ENCODE measurements around the gene SLC25A34. TPM values are rescaled to one million over a fixed set of nuclear protein-coding genes. Genes with fewer than 3 reads are reported as not detected.
"Not testable (repeated sequence)": the region's sequence is repeated elsewhere in the genome, so short reads cannot be mapped to it uniquely, and the experiment has no call there.

SLC25A34 gene
- total RNA-seq, 4 donors from 2014 or later = 0.38 to 1.8 (median 0.99) TPM

DNA sequence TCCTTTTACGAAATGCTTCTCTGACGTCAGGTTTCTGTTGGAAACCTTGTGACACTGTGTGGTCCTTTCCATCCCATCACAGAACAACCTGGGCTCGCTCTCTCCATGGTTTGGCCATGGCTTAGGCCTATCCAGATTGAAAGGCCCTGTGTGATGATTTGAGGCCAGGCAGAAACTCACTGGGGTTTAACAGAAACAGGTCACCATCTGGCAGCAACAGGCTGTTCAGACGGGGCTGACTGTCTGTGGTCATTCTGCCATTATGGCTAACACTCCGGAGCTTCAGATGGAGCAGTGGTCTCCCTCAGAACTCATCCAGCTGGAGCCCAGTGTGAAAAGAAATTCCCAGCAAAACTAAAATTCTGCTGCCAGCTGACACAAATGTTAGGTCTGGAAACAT lies 42.7 kb upstream of the SLC25A34 start:
- WGBS, 2 donors = 78 to 86% methylated on average over 5 of the region's 5 CpGs
- TF ChIP-seq POLR2A (IDR thresholded peaks at IDR 0.05) = no peak
- TF ChIP-seq, protein P1, sequence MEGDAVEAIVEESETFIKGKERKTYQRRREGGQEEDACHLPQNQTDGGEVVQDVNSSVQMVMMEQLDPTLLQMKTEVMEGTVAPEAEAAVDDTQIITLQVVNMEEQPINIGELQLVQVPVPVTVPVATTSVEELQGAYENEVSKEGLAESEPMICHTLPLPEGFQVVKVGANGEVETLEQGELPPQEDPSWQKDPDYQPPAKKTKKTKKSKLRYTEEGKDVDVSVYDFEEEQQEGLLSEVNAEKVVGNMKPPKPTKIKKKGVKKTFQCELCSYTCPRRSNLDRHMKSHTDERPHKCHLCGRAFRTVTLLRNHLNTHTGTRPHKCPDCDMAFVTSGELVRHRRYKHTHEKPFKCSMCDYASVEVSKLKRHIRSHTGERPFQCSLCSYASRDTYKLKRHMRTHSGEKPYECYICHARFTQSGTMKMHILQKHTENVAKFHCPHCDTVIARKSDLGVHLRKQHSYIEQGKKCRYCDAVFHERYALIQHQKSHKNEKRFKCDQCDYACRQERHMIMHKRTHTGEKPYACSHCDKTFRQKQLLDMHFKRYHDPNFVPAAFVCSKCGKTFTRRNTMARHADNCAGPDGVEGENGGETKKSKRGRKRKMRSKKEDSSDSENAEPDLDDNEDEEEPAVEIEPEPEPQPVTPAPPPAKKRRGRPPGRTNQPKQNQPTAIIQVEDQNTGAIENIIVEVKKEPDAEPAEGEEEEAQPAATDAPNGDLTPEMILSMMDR (IDR thresholded peaks at IDR 0.05) = no peak
- no peak for DNase-seq (ENCODE audit: low spot score in 2 of 2)
- intact Hi-C loops (cut with DNase I; ENCODE audit: low total_unique reads) = no loop called here
- H3K4me3 ChIP-seq (ENCODE audit: low read depth, poor library complexity, severe bottlenecking) = no peak overlapping the region

DNA sequence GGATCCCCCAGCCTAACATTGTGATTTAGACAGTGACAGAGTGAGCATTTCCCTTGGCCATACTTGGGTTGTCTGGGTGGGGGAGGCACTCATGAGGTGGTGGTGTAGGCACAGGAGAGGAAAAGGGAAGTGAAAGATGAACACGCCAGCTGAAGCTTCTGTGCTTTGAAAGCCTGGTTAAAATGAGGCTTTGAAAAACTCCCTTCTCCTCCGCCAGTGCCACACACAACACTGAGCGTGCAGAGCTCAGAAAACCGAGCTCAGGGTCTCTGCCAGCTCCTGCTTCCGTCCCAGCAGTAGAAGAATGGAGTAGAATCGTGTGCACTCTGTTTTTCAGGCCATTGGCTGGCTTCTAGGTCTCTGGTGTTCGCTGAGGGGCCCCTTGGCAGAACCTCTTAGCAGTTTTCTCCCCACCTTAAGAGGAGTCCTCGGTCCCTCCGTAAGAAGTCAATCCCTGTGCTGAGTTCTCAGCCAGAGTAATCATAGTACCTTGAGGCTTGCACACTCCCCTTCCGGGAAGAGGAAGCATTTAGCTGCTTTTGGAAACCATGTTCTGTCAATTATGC lies 39.0 kb upstream of the SLC25A34 start:
- no peak overlapping the region for H3K4me3 ChIP-seq (ENCODE audit: low read depth, poor library complexity, severe bottlenecking)
- 39 to 51% methylated on average over 10 of the region's 10 CpGs for WGBS, 2 donors
- TF ChIP-seq, protein P1 (IDR thresholded peaks at IDR 0.05) = no peak
- TF ChIP-seq POLR2A (IDR thresholded peaks at IDR 0.05) = no peak
- DNase-seq (ENCODE audit: low spot score in 2 of 2) = no peak
- intact Hi-C loops (cut with DNase I; ENCODE audit: low total_unique reads) = no loop called here

DNA sequence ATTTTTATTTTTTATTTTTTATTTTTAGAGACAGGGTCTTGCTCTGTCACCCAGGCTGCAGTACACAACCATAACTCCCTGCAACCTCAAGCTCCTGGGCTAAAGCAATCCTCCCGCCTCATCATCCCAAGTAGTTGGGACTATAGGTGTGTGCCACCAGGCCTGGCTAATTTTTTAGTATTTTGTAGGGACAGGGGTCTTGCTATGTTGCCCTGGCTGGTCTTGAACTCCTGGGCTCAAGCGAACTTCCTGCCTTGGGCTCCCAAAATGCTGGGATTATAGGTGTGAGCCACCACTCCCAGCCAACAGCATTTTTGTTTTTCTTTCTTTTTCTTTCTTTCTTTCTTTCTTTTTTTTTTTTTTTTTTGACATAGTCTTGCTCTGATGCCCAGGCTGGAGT lies 37.9 kb upstream of the SLC25A34 start:
- no peak overlapping the region for H3K4me3 ChIP-seq (ENCODE audit: low read depth, poor library complexity, severe bottlenecking)
- 97 to 100% methylated on average over 2 of the region's 2 CpGs for WGBS, 2 donors
- intact Hi-C loops (cut with DNase I; ENCODE audit: low total_unique reads) = no loop called here
- DNase-seq (ENCODE audit: low spot score in 2 of 2) = no peak
- TF ChIP-seq, protein P1 (IDR thresholded peaks at IDR 0.05) = no peak
- TF ChIP-seq POLR2A (IDR thresholded peaks at IDR 0.05) = no peak

DNA sequence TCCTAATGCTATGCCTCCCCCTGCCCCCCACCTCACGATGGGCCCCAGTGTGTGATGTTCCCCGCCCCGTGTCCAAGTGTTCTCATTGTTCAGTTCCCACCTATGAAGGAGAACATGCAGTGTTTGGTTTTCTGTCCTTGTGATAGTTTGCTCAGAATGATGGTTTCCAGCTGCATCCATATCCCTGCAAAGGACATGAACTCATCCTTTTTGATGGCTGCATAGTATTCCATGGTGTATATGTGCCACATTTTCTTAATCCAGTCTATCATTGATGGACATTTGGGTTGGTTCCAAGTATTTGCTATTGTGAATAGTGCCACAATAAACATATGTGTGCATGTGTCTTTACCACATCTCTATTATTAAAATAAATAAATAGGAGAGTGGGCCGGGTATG lies 36.7 kb upstream of the SLC25A34 start:
- DNase-seq (ENCODE audit: low spot score in 2 of 2); H3K4me3 ChIP-seq (ENCODE audit: low read depth, poor library complexity, severe bottlenecking); intact Hi-C loops (cut with DNase I; ENCODE audit: low total_unique reads): not testable (repeated sequence)
- WGBS, 2 donors = 94 to 97% methylated on average over 4 of the region's 4 CpGs

DNA sequence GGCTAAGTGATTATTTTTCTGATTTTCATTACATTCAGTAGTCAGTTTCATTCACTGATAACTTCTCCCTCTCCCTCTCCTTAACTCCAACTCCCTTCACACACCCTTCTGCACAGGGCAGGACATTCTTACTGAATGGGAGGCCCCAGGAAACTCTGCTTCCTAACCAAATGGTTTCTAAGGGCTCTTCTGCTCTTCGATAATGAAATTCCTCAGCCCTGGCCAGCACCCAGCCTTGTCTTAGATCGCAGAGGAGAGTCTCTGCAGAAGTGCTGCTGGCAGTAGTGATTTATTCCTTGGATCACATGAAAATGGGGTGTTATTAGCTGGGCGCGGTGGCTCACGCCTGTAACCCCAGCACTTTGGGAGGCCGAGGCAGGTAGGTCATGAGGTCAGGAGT lies 35.5 kb upstream of the SLC25A34 start:
- intact Hi-C loops (cut with DNase I; ENCODE audit: low total_unique reads) = no loop called here
- DNase-seq (ENCODE audit: low spot score in 2 of 2) = no peak
- no peak overlapping the region for H3K4me3 ChIP-seq (ENCODE audit: low read depth, poor library complexity, severe bottlenecking)
- TF ChIP-seq, protein P1 (IDR thresholded peaks at IDR 0.05) = no peak
- no peak for TF ChIP-seq POLR2A (IDR thresholded peaks at IDR 0.05)
- 55 to 72% methylated on average over 6 of the region's 6 CpGs for WGBS, 2 donors

DNA sequence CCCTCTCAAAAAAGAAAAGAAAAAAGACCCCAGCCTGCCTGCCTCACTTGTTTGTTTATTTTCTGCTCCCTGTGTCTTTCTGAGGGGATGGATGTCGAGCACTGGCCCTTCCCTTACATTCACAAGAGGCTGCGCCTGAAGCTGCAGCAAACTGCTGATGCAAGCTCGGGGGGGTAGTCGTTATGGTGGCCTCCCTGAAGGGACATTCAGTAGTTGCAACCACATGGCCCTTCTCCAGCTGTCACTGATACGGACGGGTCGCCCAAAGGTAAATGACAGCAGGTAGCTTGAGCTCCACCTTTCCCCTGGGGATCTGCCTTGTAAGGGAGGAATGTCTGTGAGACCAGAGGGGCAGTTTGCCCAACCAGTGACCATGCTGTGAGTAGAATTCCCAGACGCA lies 34.3 kb upstream of the SLC25A34 start:
- WGBS, 2 donors = 84 to 87% methylated on average over 8 of the region's 8 CpGs
- intact Hi-C loops (cut with DNase I; ENCODE audit: low total_unique reads) = no loop called here
- no peak for TF ChIP-seq POLR2A (IDR thresholded peaks at IDR 0.05)
- TF ChIP-seq, protein P1 (IDR thresholded peaks at IDR 0.05) = no peak

More for the DNA sequence above, 34.3 kb upstream of the SLC25A34 start:
- H3K4me3 ChIP-seq (ENCODE audit: low read depth, poor library complexity, severe bottlenecking) = no peak overlapping the region
- DNase-seq (ENCODE audit: low spot score in 2 of 2) = no peak

All from lower leg skin (tissue), 4 donors.